OCI-LY1 (cell line): Measurements from ENCODE around the gene RNU6-9.

Source experiments
- H2AFZ ChIP-seq: fragments of 200-600 bp; sonication (generic), shearing (Covaris generic); 2 replicates; pipeline ENCODE4 v1.6.0; 2014; ENCODE audit warnings: antibody characterized with exemption, mild to moderate bottlenecking, low read length
- H3F3A ChIP-seq: fragments of 200-600 bp; sonication (generic), shearing (Covaris generic); 2 replicates; pipeline ENCODE4 v1.6.0; 2014; ENCODE audit warnings: mild to moderate bottlenecking, antibody characterized with exemption, low read length, moderate library complexity; ENCODE audit not compliant: insufficient read depth
- H3K27ac ChIP-seq: fragments of 200-600 bp; sonication (generic); 2 replicates; pipeline ENCODE4 v1.5.1; 2014; ENCODE audit warnings: low read length, mixed run types, mild to moderate bottlenecking, low read depth; ENCODE audit not compliant: poor library complexity, severe bottlenecking
- H3K27me3 ChIP-seq: fragments of 200-600 bp; sonication (generic); 2 replicates; pipeline ENCODE4 v1.6.0; 2014; ENCODE audit warnings: antibody characterized with exemption, mild to moderate bottlenecking, low read length, moderate library complexity; ENCODE audit not compliant: insufficient read depth
- H3K36me3 ChIP-seq: fragments of 200-600 bp; sonication (generic); 2 replicates; pipeline ENCODE4 v1.6.1; 2014; ENCODE audit warnings: mild to moderate bottlenecking, antibody characterized with exemption, low read length, moderate library complexity, mixed read lengths; ENCODE audit not compliant: insufficient read depth
- H3K4me1 ChIP-seq: fragments of 200-600 bp; sonication (generic); 2 replicates; pipeline ENCODE4 v1.5.1; 2014; ENCODE audit warnings: mild to moderate bottlenecking, low read length, moderate library complexity; ENCODE audit not compliant: insufficient read depth, severe bottlenecking
- H3K4me2 ChIP-seq: fragments of 200-600 bp; sonication (generic), shearing (Covaris generic); 2 replicates; pipeline ENCODE4 v1.6.1; 2014; ENCODE audit warnings: low read length
- H3K4me3 ChIP-seq: fragments of 200-600 bp; sonication (generic); 2 replicates; pipeline ENCODE4 v1.5.1; 2014; ENCODE audit warnings: low read length, low read depth, mild to moderate bottlenecking, mixed read lengths; ENCODE audit not compliant: poor library complexity, severe bottlenecking
- H3K79me2 ChIP-seq: fragments of 200-600 bp; shearing (Covaris generic); 2 replicates; pipeline ENCODE4 v1.6.1; 2016; ENCODE audit warnings: mixed run types, low read length, mixed read lengths; ENCODE audit not compliant: insufficient read depth
- H3K9ac ChIP-seq: fragments of 200-600 bp; sonication (generic), shearing (Covaris generic); 2 replicates; pipeline ENCODE4 v1.6.1; 2014; ENCODE audit warnings: mild to moderate bottlenecking, low read length, mixed read lengths
- H3K9me2 ChIP-seq: fragments of 200-600 bp; sonication (generic), shearing (Covaris generic); 2 replicates; pipeline ENCODE4 v1.6.1; 2014; ENCODE audit warnings: low read depth, mild to moderate bottlenecking, low read length, mixed read lengths
- H3K9me3 ChIP-seq: fragments of 200-600 bp; shearing (Covaris generic); 2 replicates; pipeline ENCODE4 v1.6.1; 2014; ENCODE audit warnings: low read length, mixed read lengths
- H4K20me1 ChIP-seq: fragments of 200-600 bp; sonication (generic), shearing (Covaris generic); 2 replicates; pipeline ENCODE4 v1.6.0; 2016; ENCODE audit warnings: mild to moderate bottlenecking, low read length; ENCODE audit not compliant: insufficient read depth
- CTCF ChIP-seq: fragments of 200-600 bp; sonication (generic), shearing (Covaris generic); IDR thresholded peaks from 2 replicates; pipeline ENCODE4 v1.5.1; 2017; ENCODE audit warnings: mild to moderate bottlenecking, antibody characterized with exemption, low read length, moderate library complexity, mixed read lengths
- EZH2 ChIP-seq: fragments of 200-600 bp; sonication (generic), shearing (Covaris generic); IDR thresholded peaks from 2 replicates; pipeline ENCODE4 v1.8.0; 2017; ENCODE audit warnings: borderline replicate concordance, mixed run types, mild to moderate bottlenecking, antibody characterized with exemption, low read length, moderate library complexity, mixed read lengths

Gene RNU6-9

GRCh38 chr19:912181-913079 is 19.1 kb downstream of the RNU6-9 start:
- Histone ChIP-seq H3K27ac (peak overlapping the region; percentile 58), H2AFZ (no peak overlapping the region), H3K4me3 (peak overlapping the region; percentile 79), H3K36me3 (0 out of 2 replicates have a peak, but pooled peaks cover 6% of the 10 kb centered on the region), H3K9me2 (no peaks in the 10 kb centered on the region), H3K27me3 (peaks cover 6% of the 10 kb centered on the region; the same call in 1 of the 2 replicates), H3K9ac (peak overlapping the region; percentile 80), H4K20me1 (no peaks in the 10 kb centered on the region), H3F3A (peaks cover 3% of the 10 kb centered on the region; the same call in 1 of the 2 replicates), H3K9me3 (no peaks in the 10 kb centered on the region), H3K79me2 (no peaks in the 10 kb centered on the region), H3K4me1 (peaks cover 40% of the 10 kb centered on the region), H3K4me2 (peak overlapping the region; percentile 53)
- no peak for TF ChIP-seq EZH2
- no peak for TF ChIP-seq CTCF

GRCh38 chr19:913080-913748 is 19.9 kb downstream of the RNU6-9 start, which contains the start of gene R3HDM4:
Gene R3HDM4 (minus strand): TSS chr19:913219. CDS start chr19:913157, 62 bp downstream.
- Histone ChIP-seq H4K20me1 (no peaks in the 10 kb centered on the region), H3K4me1 (peaks cover 42% of the 10 kb centered on the region), H3K27ac (peak within 1 kb of the TSS; percentile 58), H3K9me2 (no peaks in the 10 kb centered on the region), H3K4me2 (peak within 1 kb of the TSS; percentile 93), H3F3A (peaks cover 3% of the 10 kb centered on the region; the same call in 1 of the 2 replicates), H3K4me3 (peak within 1 kb of the TSS; percentile 87), H3K27me3 (peaks cover 10% of the 10 kb centered on the region; the same call in 1 of the 2 replicates), H3K36me3 (0 out of 2 replicates have a peak, but pooled peaks cover 6% of the 10 kb centered on the region), H3K9ac (peak within 1 kb of the TSS; percentile 92), H3K9me3 (no peaks in the 10 kb centered on the region), H3K79me2 (no peaks in the 10 kb centered on the region), H2AFZ (peak within 1 kb of the TSS; percentile 70; the same call in 1 of the 2 replicates)
- no peak for TF ChIP-seq EZH2
- TF ChIP-seq CTCF, result no peak

GRCh38 chr19:916645-917322 is 23.5 kb downstream of the RNU6-9 start:
- Histone ChIP-seq H3K9me3 (no peaks in the 10 kb centered on the region), H3K4me2 (peak overlapping the region; percentile 64), H3K27me3 (peaks cover 13% of the 10 kb centered on the region; the same call in 1 of the 2 replicates), H3K9me2 (no peaks in the 10 kb centered on the region), H3K4me1 (peaks cover 40% of the 10 kb centered on the region), H2AFZ (no peak overlapping the region), H4K20me1 (no peaks in the 10 kb centered on the region), H3K27ac (no peak overlapping the region), H3F3A (no peaks in the 10 kb centered on the region), H3K4me3 (peak overlapping the region; percentile 41), H3K36me3 (no peaks in the 10 kb centered on the region), H3K9ac (no peak overlapping the region; the same call in 1 of the 2 replicates), H3K79me2 (no peaks in the 10 kb centered on the region)
- TF ChIP-seq EZH2, result no peak
- no peak for TF ChIP-seq CTCF
